Stimulated activated naive CD8-positive, alpha-beta T cell treated with anti-CD3 and anti-CD28 coated beads, Interleukin-15, Interleukin-2, amounts not matched to agents 100 ng/mL and 50 ng/mL, for 24 hours (primary cell): ENCODE measurements around the gene NOX5.

Source experiments
- H3K27ac Mint-ChIP-seq: one replicate; pipeline ENCODE4 v1.8.0; 2021; ENCODE audit warnings: mild to moderate bottlenecking, mixed read lengths
- H3K27me3 Mint-ChIP-seq: one replicate; pipeline ENCODE4 v1.8.0; 2021; ENCODE audit warnings: mixed read lengths
- H3K36me3 Mint-ChIP-seq: one replicate; pipeline ENCODE4 v1.8.0; 2021; ENCODE audit warnings: low read depth, mixed read lengths
- H3K4me1 Mint-ChIP-seq: one replicate; pipeline ENCODE4 v1.8.0; 2021; ENCODE audit warnings: low read depth, mixed read lengths
- H3K4me3 Mint-ChIP-seq: one replicate; pipeline ENCODE4 v1.8.0; 2021; ENCODE audit warnings: mild to moderate bottlenecking, mixed read lengths
- H3K9me3 Mint-ChIP-seq: one replicate; pipeline ENCODE4 v1.8.0; 2021; ENCODE audit warnings: mixed read lengths

Gene NOX5

DNA sequence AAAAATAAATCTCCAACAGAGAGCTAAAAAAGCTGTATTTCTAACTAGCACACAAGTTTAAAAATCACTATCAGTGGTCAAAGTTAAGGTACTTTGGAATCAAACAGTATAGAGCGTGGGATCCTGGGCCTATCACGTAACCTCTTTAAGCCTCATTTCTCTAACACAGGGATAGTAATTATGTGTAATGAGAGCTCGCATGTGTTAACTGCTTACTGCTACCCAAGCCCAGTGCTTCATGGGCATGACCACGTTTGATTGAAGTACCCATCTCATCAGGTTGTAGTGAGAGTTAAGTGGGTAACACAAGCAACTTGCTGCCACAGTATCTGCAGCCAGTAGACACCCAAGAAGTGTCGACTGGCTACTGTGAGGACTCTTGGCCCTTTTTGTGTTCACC, 28.2 kb upstream of the NOX5 start:
- Mint-ChIP-seq H3K9me3 (no peaks in the 10 kb centered on the region), H3K4me1 (no peaks in the 10 kb centered on the region), H3K27me3 (peaks cover 15% of the 10 kb centered on the region), H3K27ac (no peak overlapping the region), H3K36me3 (no peaks in the 10 kb centered on the region), H3K4me3 (no peak overlapping the region)

DNA sequence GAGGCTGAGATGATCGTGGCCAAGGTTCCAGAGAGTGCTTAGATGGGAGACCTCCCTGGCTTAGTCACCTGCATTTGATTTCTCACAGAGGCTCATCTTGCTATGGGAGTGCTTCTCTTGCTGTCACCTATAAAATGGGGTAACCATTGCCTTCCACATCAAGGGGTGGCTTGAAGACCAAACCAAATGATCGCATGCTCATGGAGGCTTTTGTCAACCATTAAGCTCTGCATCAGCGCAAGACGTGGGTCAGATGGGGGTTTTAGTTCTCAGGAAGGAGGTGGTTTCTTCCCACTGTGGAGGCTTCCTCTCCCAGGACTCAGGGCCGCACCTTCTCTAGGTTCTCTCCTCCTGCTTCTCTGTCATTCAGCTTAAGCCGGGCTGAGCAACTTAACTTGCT, 27.4 kb upstream of the NOX5 start:
- H3K27me3 Mint-ChIP-seq = peaks cover 15% of the 10 kb centered on the region
- H3K4me1 Mint-ChIP-seq = no peaks in the 10 kb centered on the region
- no peak overlapping the region for H3K27ac Mint-ChIP-seq
- H3K36me3 Mint-ChIP-seq = no peaks in the 10 kb centered on the region
- H3K4me3 Mint-ChIP-seq = no peak overlapping the region
- no peaks in the 10 kb centered on the region for H3K9me3 Mint-ChIP-seq

GRCh38 chr15:68987676-68988075, 26.8 kb upstream of the NOX5 start:
- Mint-ChIP-seq H3K27me3 (peaks cover 15% of the 10 kb centered on the region), H3K27ac (no peak overlapping the region), H3K4me3 (no peak overlapping the region), H3K4me1 (no peaks in the 10 kb centered on the region), H3K36me3 (no peaks in the 10 kb centered on the region), H3K9me3 (no peaks in the 10 kb centered on the region)

- H3K4me3 Mint-ChIP-seq = no peak overlapping the region
- H3K27me3 Mint-ChIP-seq = peaks cover 11% of the 10 kb centered on the region
- no peak overlapping the region for H3K27ac Mint-ChIP-seq
- H3K9me3 Mint-ChIP-seq = no peaks in the 10 kb centered on the region
- no peaks in the 10 kb centered on the region for H3K36me3 Mint-ChIP-seq
- H3K4me1 Mint-ChIP-seq = no peaks in the 10 kb centered on the region
Observed at GRCh38 chr15:68989541-68990230, 24.8 kb upstream of the NOX5 start.

- H3K36me3 Mint-ChIP-seq = no peaks in the 10 kb centered on the region
- H3K4me3 Mint-ChIP-seq = no peak overlapping the region
- H3K4me1 Mint-ChIP-seq = no peaks in the 10 kb centered on the region
- H3K27me3 Mint-ChIP-seq = peaks cover 9% of the 10 kb centered on the region
- no peaks in the 10 kb centered on the region for H3K9me3 Mint-ChIP-seq
- H3K27ac Mint-ChIP-seq = no peak overlapping the region
Observed at GRCh38 chr15:68990231-68990991, 24.1 kb upstream of the NOX5 start.

DNA sequence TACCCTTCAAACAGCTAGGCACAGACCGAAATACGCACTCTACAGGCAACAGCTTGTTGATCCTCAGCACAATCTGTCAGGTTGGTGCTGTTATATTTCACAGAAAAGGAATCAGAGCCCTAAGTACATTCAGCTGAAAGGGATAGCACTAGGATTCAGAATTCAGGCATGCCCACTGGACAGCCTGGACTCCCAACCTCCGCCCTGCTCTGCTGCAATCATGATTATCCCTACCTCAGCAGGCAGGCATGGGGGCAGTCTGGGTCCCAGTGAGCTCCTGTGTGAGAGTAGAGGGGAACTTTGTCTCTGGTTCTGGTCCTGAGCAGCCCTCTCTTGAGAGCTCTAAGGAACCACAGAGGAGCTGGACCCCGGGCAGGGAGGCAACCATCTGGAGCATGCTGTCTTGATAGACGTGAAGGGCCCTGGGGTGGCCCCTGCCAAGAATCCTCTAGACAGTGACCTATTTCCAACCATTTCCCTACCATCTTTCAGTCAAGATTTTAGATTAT, 23.4 kb upstream of the NOX5 start:
- Mint-ChIP-seq H3K36me3 (no peaks in the 10 kb centered on the region), H3K27ac (no peak overlapping the region), H3K9me3 (no peaks in the 10 kb centered on the region), H3K27me3 (peaks cover 9% of the 10 kb centered on the region), H3K4me1 (no peaks in the 10 kb centered on the region), H3K4me3 (no peak overlapping the region)

- Mint-ChIP-seq H3K4me1 (no peaks in the 10 kb centered on the region), H3K27ac (no peak overlapping the region), H3K27me3 (peaks cover 9% of the 10 kb centered on the region), H3K9me3 (no peaks in the 10 kb centered on the region), H3K36me3 (no peaks in the 10 kb centered on the region), H3K4me3 (no peak overlapping the region)
Observed at GRCh38 chr15:68991723-68992122, 22.8 kb upstream of the NOX5 start.

DNA sequence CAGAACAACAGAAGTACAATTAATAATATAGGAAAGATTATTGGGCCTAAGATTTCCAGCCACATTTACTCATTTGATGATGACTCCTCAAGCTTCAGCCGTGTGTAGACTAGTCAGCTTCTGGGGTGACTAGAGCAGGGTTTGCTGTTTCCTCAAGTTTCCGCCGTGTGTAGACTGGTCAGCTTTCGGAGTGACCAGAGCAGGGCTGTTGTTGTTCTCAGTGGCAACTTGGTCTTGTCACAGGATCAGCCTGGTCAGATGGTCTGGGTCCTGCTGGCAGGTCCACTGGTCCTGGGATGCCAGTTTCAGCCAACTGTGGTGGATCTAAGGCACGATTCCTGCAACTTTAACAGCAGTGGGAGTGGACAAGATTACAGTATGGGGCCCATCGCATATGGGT, 21.8 kb upstream of the NOX5 start:
- H3K4me1 Mint-ChIP-seq = no peaks in the 10 kb centered on the region
- H3K27ac Mint-ChIP-seq = no peak overlapping the region
- H3K9me3 Mint-ChIP-seq = no peaks in the 10 kb centered on the region
- H3K36me3 Mint-ChIP-seq = no peaks in the 10 kb centered on the region
- H3K4me3 Mint-ChIP-seq = no peak overlapping the region
- H3K27me3 Mint-ChIP-seq = peaks cover 6% of the 10 kb centered on the region

DNA sequence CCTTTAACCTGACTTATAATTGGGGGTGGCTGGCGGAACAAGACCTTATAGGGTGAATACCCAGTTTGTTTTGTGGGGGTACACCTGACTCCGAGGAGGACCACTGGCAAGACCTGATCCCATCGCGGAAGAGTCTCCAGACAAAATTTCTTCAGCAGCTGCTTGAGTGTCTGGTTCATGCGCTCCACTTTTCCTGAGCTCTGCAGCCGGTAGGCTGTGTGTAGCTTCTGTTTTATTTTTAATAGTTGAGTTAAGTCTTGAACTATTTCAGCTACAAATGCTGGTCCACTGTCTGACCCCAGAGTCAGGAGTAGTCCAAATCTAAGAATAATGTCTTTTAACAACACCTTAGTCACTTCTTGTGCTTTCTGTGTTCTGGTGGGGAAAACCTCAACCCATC, 21.2 kb upstream of the NOX5 start:
- H3K27ac Mint-ChIP-seq = no peak overlapping the region
- peaks cover 6% of the 10 kb centered on the region for H3K27me3 Mint-ChIP-seq
- H3K9me3 Mint-ChIP-seq = no peaks in the 10 kb centered on the region
- no peaks in the 10 kb centered on the region for H3K4me1 Mint-ChIP-seq
- H3K4me3 Mint-ChIP-seq = no peak overlapping the region
- H3K36me3 Mint-ChIP-seq = no peaks in the 10 kb centered on the region

DNA sequence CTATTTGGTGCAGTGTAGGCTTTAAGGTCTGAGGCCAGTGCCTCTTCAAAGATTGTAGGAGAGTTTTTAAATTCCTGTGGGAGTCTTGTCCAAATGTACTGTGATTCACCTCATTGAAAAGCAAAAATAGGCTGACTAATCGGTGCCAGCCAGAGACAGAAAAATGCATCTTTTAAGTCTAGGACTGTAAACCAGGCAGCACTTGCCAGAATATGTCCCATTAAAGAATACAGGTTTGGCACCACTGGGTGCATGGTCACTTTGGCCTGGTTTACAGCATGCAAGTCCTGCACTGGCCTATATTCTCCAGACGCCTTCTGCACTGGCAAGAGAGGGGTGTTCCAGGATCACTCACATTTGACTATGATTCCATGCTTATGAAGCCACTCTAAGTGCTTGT, 20.3 kb upstream of the NOX5 start:
- Mint-ChIP-seq H3K9me3 (no peaks in the 10 kb centered on the region), H3K36me3 (no peaks in the 10 kb centered on the region), H3K4me1 (no peaks in the 10 kb centered on the region), H3K27ac (no peak overlapping the region), H3K4me3 (no peak overlapping the region), H3K27me3 (no peaks in the 10 kb centered on the region)

DNA sequence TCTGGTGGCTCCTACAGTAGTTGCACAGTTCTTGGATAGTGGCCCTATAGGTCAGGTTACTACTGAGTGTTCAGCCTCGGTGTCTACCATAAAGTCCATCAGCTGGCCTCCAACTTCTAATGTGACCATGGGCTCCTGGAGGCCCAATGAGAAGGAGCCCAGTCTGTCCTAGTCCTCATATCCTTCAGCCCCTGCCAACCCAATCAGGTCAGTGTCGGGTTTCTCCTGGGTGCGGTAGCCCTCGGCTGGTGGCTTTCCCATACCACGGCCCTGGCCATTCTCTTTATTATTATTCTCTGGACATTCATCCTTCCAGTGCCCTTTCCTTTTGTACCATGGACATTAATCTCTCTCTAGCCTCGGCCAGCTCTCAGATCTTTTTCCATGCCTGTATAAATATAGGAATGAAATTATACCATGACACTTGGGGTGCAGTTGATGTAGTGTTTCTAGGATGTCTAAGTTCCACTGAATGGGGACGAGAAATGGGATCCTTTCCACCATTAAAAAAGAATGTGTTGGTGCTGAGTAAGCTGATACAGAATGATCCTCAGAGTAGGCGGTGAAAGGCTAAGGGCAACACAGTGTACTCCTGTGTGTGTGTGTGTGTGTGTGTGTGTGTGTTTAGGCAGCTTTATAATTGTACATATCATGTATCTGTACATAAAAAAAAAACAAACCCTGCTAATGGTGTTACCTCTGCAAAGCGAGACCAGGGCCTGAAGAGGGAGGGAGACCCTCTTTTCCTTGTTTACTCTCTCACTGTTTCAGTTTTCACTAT, 19.3 kb upstream of the NOX5 start:
- Mint-ChIP-seq H3K27ac (no peak overlapping the region), H3K9me3 (no peaks in the 10 kb centered on the region), H3K36me3 (no peaks in the 10 kb centered on the region), H3K27me3 (no peaks in the 10 kb centered on the region), H3K4me3 (no peak overlapping the region), H3K4me1 (no peaks in the 10 kb centered on the region)

DNA sequence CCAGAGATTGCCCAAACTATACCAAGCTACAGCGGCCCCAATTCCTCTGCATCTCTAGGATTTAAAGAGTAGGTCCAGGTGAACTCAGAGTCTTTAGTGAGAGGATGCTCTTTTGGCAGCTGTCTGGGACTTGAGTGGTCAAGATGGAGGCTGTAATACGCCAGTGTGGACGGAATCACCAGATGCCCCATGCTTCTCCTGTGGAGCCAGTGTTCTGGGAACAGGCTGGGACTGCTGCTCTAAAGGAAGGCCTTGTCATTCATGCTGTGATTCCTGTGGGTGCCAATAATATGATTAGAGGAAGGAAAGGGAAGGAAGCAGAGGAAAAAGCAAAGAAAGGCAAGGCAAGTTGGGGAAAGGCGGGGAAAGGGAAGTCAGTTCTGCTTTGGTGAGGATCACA, 17.4 kb upstream of the NOX5 start:
- H3K9me3 Mint-ChIP-seq = no peaks in the 10 kb centered on the region

DNA sequence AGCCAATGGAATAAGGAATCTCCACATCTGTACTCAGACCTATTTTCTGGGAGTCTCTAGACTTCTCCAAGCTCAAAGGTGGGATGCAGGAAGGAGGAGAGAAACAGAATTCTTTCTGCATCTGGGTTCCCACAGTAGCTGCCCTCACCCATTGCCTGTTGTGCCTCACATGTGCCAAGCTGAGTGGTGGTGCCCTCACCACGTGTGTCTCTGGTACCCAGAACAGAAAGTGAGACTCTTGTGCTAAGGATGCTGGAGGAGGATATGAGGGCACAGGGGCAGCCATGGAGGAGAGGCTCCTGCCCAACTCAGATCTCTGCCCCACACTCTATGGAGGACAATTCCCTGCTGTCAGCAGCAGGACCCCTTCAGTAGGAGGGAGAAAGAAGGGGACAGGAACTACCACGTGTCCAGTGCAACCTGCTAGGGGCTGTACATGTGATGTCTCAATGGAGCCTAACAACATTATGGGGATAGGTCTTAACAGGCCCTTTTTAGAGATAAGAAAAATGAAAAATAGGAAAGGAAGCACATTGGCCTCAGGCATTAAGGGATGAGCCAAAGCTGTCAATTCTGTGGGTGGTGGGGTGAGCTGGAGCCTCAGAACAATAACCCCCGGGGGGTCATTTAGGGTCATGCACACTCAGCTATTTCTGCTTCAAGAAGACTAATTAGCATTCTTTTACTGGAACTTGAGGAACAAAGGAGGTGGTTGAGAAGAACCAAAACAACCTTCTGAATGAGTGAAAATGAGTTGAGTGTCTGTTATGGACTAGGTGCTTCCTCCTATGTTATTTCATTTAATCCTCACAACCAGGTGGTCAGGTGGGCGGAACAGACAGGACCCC, 16.3 kb upstream of the NOX5 start:
- Mint-ChIP-seq H3K27me3 (peaks cover 3% of the 10 kb centered on the region), H3K27ac (no peak overlapping the region), H3K36me3 (no peaks in the 10 kb centered on the region), H3K9me3 (peaks cover 3% of the 10 kb centered on the region), H3K4me1 (no peaks in the 10 kb centered on the region), H3K4me3 (no peak overlapping the region)

More for the DNA sequence above, 17.4 kb upstream of the NOX5 start:
- Mint-ChIP-seq H3K27ac (no peak overlapping the region), H3K4me3 (no peak overlapping the region), H3K27me3 (no peaks in the 10 kb centered on the region), H3K36me3 (no peaks in the 10 kb centered on the region), H3K4me1 (no peaks in the 10 kb centered on the region)

- Mint-ChIP-seq H3K27me3 (peaks cover 8% of the 10 kb centered on the region), H3K4me3 (no peak overlapping the region), H3K36me3 (no peaks in the 10 kb centered on the region), H3K9me3 (peaks cover 3% of the 10 kb centered on the region), H3K27ac (no peak overlapping the region), H3K4me1 (no peaks in the 10 kb centered on the region)
Observed at GRCh38 chr15:68999091-68999490, 15.4 kb upstream of the NOX5 start.
